Peyer's patch (tissue), 4 donors: ENCODE data around the gene A2ML1. TPM values are rescaled to one million over a fixed set of nuclear protein-coding genes. Genes with fewer than 3 reads are reported as not detected.
"Not testable (repeated sequence)": the region's sequence is repeated elsewhere in the genome, so short reads cannot be mapped to it uniquely, and the experiment has no call there.

Experiments used
- DNase-seq, 3 donors: peaks; one replicate each; pipeline ENCODE4 v3.0.0-alpha.2; 2017 to 2019
- H3K27ac ChIP-seq, 4 donors: fragments of 200-600 bp; sonication (generic); one replicate each; pipeline ENCODE4 v1.5.1; 2016 to 2019
- H3K27me3 ChIP-seq, 2 donors: fragments of 200-600 bp; sonication (generic); one replicate each; pipeline ENCODE4 v1.5.1; 2019
- H3K36me3 ChIP-seq, 3 donors: fragments of 200-600 bp; sonication (generic); one replicate each; pipeline ENCODE4 v1.5.1; 2016 to 2019
- H3K4me1 ChIP-seq, 4 donors: fragments of 200-600 bp; sonication (generic); one replicate each; pipeline ENCODE4 v1.5.1; 2016 to 2019
- H3K4me3 ChIP-seq, 4 donors: fragments of 200-600 bp; sonication (generic); 1 replicate in 3 of 4; 2 replicates in 1 of 4; pipeline ENCODE4 v1.5.1; 2016 to 2019; ENCODE audit warnings: mild to moderate bottlenecking in 1 of 4
- H3K9me3 ChIP-seq, 4 donors: fragments of 200-600 bp; sonication (generic); one replicate each; pipeline ENCODE4 v1.5.1; 2016 to 2019; ENCODE audit warnings: mild to moderate bottlenecking in 1 of 4
- POLR2A ChIP-seq, 2 donors: fragments of 450-650 bp; IDR thresholded peaks; one replicate each; pipeline ENCODE4 v1.5.1; 2017; ENCODE audit warnings: antibody characterized with exemption in 2 of 2, mild to moderate bottlenecking in 2 of 2, moderate library complexity in 2 of 2
- total RNA-seq, 4 donors: library from RNA; depleted of rRNA; stranded (reverse); fragments of >200 nt; gene quantifications; one replicate each; pipeline ENCODE4 v1.1.0, GENCODE V29; 2016
- TF ChIP-seq, protein P1 (sequence below), 6 experiments: fragments of 450-650 bp in 4 of 6; fragments of 200-600 bp in 2 of 6; sonication (generic) in 1 of 6; IDR thresholded peaks; one replicate each; pipeline ENCODE4 v1.5.1; 2017 to 2019; ENCODE audit warnings: antibody characterized with exemption in 6 of 6, mild to moderate bottlenecking in 3 of 6, moderate library complexity in 1 of 6

The A2ML1 gene
- total RNA-seq, 4 donors from 2014 or later: 0.83 TPM; not detected in 3

DNA sequence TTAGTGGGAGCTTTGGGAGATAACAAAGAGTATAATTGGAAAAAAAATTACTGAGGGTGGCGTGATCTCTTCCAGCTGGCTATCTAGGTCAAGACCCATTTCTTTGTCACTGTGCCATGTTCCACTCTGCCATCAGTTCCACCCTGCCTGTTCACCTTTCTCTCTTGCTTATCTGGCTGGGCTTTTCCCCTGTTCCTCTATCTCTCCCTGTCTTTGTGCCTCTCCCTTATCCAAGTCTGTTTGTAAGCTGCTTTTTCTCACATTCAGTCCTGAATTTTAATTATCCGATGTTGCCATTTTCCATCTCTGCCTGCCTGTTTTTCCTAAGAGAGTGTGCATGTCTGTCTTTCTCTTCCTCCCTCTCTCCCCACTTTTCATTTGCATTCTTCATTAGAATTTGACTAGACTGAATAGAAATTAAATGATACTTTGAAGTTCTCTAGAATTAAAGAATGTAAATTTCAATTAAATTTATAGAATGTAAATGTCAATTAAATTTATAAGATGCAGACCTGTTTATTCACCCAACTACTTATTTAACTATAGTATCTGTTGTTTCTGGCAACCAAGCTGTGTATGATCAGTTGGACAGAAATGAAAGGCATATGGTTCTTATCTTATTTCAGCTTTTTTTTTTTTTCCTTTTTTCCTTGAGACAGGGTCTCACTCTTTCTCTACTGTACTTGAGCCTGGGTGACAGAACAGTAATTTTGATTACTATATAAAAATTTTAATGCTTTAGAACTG is 40.9 kb upstream of the A2ML1 start:
- Histone ChIP-seq H3K27ac (no peak overlapping the region), H3K4me3 (no peak overlapping the region), H3K27me3 (no peaks in the 10 kb centered on the region), H3K4me1 (no peaks in the 10 kb centered on the region), H3K36me3 (no peaks in the 10 kb centered on the region), H3K9me3 (no peaks in the 10 kb centered on the region)
- DNase-seq: no peak
- TF ChIP-seq, protein P1, sequence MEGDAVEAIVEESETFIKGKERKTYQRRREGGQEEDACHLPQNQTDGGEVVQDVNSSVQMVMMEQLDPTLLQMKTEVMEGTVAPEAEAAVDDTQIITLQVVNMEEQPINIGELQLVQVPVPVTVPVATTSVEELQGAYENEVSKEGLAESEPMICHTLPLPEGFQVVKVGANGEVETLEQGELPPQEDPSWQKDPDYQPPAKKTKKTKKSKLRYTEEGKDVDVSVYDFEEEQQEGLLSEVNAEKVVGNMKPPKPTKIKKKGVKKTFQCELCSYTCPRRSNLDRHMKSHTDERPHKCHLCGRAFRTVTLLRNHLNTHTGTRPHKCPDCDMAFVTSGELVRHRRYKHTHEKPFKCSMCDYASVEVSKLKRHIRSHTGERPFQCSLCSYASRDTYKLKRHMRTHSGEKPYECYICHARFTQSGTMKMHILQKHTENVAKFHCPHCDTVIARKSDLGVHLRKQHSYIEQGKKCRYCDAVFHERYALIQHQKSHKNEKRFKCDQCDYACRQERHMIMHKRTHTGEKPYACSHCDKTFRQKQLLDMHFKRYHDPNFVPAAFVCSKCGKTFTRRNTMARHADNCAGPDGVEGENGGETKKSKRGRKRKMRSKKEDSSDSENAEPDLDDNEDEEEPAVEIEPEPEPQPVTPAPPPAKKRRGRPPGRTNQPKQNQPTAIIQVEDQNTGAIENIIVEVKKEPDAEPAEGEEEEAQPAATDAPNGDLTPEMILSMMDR (IDR thresholded peaks at IDR 0.05): no peak
- no peak for TF ChIP-seq POLR2A (IDR thresholded peaks at IDR 0.05)

DNA sequence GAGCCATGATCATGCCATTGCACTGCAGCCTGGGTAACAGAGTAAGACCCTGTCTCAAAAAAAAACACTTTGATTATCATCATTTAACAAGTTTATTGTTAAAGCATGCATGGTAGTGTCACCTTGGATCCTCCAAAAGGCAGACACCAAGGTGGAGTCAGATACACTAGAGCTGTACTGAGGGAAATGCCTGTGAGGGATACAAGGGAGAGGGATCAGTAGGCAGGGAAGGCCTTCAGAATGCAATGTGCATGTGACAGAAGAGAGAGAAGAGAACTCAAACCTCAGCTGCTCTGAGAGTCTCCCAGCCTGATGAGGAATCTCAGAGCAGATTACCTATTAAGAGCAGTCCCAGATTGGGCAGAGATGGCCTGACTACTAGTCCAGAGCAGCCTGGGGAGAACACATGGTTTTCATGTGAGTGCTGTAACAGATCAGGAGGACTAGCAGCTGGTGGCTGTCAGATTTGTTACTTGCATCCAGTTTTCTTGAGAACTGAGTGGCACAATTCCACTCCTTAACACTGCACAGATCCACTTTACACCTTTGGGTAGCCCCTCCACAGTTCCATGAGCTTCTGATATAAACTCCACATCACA is 38.0 kb upstream of the A2ML1 start:
- Histone ChIP-seq H3K4me1 (no peaks in the 10 kb centered on the region), H3K4me3 (no peak overlapping the region), H3K36me3 (no peaks in the 10 kb centered on the region), H3K9me3 (no peaks in the 10 kb centered on the region), H3K27me3 (no peaks in the 10 kb centered on the region), H3K27ac (no peak overlapping the region)
- DNase-seq: no peak
- TF ChIP-seq, protein P1 (IDR thresholded peaks at IDR 0.05): no peak
- TF ChIP-seq POLR2A (IDR thresholded peaks at IDR 0.05): no peak

DNA sequence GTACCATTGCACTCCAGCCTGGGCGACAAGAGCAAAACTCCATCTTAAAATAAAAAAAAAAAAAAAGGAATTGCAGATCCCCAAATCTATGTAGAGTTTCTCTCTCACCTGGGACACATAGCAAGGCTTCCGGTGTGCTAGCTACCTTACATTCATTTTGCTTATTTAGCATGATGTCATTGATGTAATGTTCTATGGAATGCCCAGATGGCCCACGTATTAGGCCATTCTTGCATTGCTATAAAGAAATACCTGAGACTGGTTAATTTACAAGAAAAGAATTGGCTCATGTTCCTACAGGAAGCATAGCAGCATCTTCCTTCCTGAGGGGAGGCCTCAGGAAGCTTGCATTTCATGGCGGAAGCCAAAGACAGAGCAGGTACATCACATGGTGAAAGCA is 36.9 kb upstream of the A2ML1 start:
- H3K27me3 ChIP-seq: no peaks in the 10 kb centered on the region
- no peak overlapping the region for H3K27ac ChIP-seq
- TF ChIP-seq, protein P1 (IDR thresholded peaks at IDR 0.05): no peak
- no peaks in the 10 kb centered on the region for H3K4me1 ChIP-seq
- no peak for DNase-seq
- no peaks in the 10 kb centered on the region for H3K36me3 ChIP-seq
- H3K4me3 ChIP-seq: no peak overlapping the region
- H3K9me3 ChIP-seq: no peaks in the 10 kb centered on the region

DNA sequence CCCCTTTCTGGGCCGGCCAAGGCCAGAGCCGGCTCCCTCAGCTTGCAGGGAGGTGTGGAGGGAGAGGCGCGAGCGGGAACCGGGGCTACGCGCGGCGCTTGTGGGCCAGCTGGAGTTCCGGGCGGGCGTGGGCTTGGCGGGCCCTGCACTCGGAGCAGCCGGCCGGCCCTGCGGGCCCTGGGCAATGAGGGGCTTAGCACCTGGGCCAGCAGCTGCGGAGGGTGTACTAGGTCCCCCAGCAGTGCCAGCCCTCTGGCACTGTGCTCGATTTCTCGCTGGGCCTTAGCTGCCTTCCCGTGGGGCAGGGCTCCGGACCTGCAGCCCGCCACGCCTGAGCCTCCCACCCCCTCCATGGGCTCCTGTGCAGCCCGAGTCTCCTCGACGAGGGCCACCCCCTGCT is 35.2 kb upstream of the A2ML1 start:
- not testable (repeated sequence) for H3K27me3 ChIP-seq, H3K4me1 ChIP-seq, H3K27ac ChIP-seq, H3K36me3 ChIP-seq, DNase-seq, H3K4me3 ChIP-seq, H3K9me3 ChIP-seq

DNA sequence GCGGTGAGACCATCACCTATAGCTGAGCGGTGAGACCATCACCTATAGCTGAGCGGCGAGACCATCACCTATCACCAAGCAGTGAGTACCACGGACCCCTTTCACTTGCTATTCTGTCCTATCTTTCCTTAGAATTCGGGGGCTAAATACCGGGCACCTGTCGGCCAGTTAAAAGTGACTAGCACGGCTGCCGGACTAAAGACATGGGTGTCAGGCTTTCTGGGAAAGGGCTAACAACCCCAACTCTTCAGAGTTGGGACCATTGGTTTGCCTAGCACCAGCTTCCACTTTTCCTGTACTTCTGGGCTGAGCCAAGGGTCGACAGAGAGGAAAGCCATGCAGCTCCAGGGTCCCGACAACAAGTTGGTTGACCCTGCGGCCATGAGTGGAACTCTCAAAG is 33.7 kb upstream of the A2ML1 start:
- DNase-seq, H3K36me3 ChIP-seq, H3K9me3 ChIP-seq, H3K27ac ChIP-seq, H3K4me1 ChIP-seq, H3K27me3 ChIP-seq, H3K4me3 ChIP-seq: not testable (repeated sequence)

DNA sequence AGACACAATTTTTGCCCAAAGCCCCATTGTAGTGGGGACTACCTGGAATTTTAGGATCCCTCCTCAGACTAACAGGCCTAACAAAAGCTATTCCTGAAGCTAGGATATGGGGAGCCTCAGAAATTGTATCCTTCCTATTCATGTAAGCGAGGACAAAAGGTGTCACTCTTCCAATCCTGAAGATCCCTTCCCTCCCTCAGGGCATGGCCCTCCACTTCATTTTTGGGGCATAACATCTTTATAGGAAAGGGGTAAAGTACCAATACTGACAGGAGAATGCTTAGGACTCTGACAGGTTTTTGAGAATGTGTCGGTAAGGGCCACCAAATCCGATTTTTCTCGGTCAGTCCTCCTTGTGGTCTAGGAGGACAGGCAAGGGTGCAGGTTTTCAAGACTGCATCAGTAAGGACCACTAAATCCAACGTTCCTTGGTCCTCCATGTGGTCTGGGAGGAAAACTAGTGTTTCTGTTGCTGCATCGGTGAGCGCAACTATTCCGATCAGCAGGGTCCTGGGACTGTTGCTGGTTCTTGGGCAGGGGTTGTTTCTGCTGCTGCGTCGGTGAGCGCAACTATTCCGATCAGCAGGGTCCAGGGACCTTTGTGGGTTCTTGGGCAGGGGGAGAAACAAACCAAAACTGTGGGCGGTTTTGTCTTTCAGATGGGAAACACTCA is 32.9 kb upstream of the A2ML1 start:
- H3K4me3 ChIP-seq, H3K27ac ChIP-seq, H3K9me3 ChIP-seq, H3K4me1 ChIP-seq, H3K36me3 ChIP-seq, H3K27me3 ChIP-seq, DNase-seq: not testable (repeated sequence)

DNA sequence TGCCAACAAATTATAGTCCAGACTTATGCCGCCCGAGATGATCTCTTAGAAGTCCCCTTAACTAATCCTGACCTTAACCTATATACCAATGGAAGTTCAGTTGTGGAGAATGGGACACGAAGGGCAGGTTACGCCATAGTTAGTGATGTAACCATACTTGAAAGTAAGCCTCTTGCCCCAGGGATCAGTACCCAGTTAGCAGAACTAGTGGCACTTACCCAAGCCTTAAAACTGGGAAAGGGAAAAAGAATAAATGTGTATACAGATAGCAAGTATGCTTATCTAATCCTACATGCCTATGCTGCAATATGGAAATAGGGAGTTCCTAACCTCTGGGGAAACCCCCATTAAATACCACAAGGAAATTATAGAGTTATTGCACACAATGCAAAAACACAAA is 29.2 kb upstream of the A2ML1 start:
- not testable (repeated sequence) for H3K9me3 ChIP-seq, H3K4me1 ChIP-seq, DNase-seq, H3K36me3 ChIP-seq, H3K4me3 ChIP-seq, H3K27me3 ChIP-seq, H3K27ac ChIP-seq

DNA sequence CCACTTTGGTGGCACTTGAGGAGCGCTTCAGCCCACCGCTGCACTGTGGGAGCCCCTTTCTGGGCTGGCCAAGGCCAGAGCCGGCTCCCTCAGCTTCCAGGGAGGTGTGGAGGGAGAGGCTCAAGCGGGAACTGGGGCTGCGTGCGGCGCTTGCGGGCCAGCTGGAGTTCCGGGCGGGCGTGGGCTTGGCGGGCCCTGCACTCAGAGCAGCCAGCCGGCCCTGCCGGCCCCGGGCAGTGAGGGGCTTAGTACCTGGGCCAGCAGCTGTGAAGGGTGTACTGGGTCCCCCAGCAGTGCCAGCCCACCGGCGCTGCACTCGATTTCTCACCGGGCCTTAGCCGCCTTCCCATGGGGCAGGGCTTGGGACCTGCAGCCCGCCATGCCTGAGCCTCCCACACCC is 27.8 kb upstream of the A2ML1 start:
- not testable (repeated sequence) for H3K36me3 ChIP-seq, H3K27me3 ChIP-seq, DNase-seq, H3K4me1 ChIP-seq, H3K9me3 ChIP-seq, H3K27ac ChIP-seq, H3K4me3 ChIP-seq
